RWPE2 (cell line): ENCODE measurements around the gene TMEM18.
A peak's percentile ranks its signal among the peaks of the same experiment; 100 is the strongest.

ENCODE experiments used
- ATAC-seq: fragments of 200-7000 bp; cut with Tn5 transposase; 3 replicates; pipeline ENCODE4 v1.9.1; 2021; ENCODE audit warnings: low read depth
- DNase-seq: peaks from one replicate; pipeline ENCODE4 v3.0.0-alpha.2; 2020; ENCODE audit warnings: low spot score
- H3K27ac ChIP-seq: fragments of 450-650 bp; 2 replicates; pipeline ENCODE4 v1.5.1; 2017; ENCODE audit warnings: mild to moderate bottlenecking; ENCODE audit not compliant: poor library complexity, severe bottlenecking
- H3K27me3 ChIP-seq: fragments of 250-450 bp; sonication (Bioruptor Pico); 2 replicates; pipeline ENCODE4 v1.5.1; 2021; ENCODE audit warnings: mild to moderate bottlenecking, moderate library complexity; ENCODE audit not compliant: insufficient read depth, poor library complexity, severe bottlenecking
- H3K36me3 ChIP-seq: fragments of 250-450 bp; sonication (Bioruptor Pico); 2 replicates; pipeline ENCODE4 v1.5.1; 2020; ENCODE audit warnings: low read depth, mild to moderate bottlenecking, moderate library complexity
- H3K4me1 ChIP-seq: fragments of 250-450 bp; sonication (Bioruptor Pico); 2 replicates; pipeline ENCODE4 v1.5.1; 2021; ENCODE audit warnings: mild to moderate bottlenecking, moderate library complexity; ENCODE audit not compliant: insufficient read depth, poor library complexity, severe bottlenecking
- H3K4me3 ChIP-seq: fragments of 250-450 bp; sonication (Bioruptor Pico); 2 replicates; pipeline ENCODE4 v1.5.1; 2021; ENCODE audit warnings: mild to moderate bottlenecking, moderate library complexity; ENCODE audit not compliant: severe bottlenecking
- H3K9me3 ChIP-seq: fragments of 250-450 bp; sonication (Bioruptor Pico); 2 replicates; pipeline ENCODE4 v1.5.1; 2021; ENCODE audit warnings: mild to moderate bottlenecking, moderate library complexity; ENCODE audit not compliant: severe bottlenecking
- CTCF ChIP-seq: fragments of 450-650 bp; IDR thresholded peaks from one replicate; pipeline ENCODE4 v1.5.1; 2017; ENCODE audit warnings: mild to moderate bottlenecking, moderate library complexity; ENCODE audit not compliant: poor library complexity, severe bottlenecking

The TMEM18 gene

GRCh38 chr2:719734-720133 is 42.5 kb upstream of the TMEM18 start:
- Histone ChIP-seq H3K27me3 (no peaks in the 10 kb centered on the region), H3K4me3 (no peak overlapping the region), H3K4me1 (no peaks in the 10 kb centered on the region), H3K36me3 (no peaks in the 10 kb centered on the region), H3K9me3 (no peaks in the 10 kb centered on the region), H3K27ac (no peak overlapping the region)
- no peak for DNase-seq
- no peak for ATAC-seq
- TF ChIP-seq CTCF: no peak

- Histone ChIP-seq H3K27me3 (no peaks in the 10 kb centered on the region), H3K4me1 (no peaks in the 10 kb centered on the region), H3K9me3 (no peaks in the 10 kb centered on the region), H3K36me3 (no peaks in the 10 kb centered on the region), H3K4me3 (no peak overlapping the region), H3K27ac (no peak overlapping the region)
- ATAC-seq (no peak), DNase-seq (no peak)
- no peak for TF ChIP-seq CTCF
Measured at GRCh38 chr2:719191-719590, 42.0 kb upstream of the TMEM18 start.

- H3K27me3 ChIP-seq: peaks cover 4% of the 10 kb centered on the region
- DNase-seq: no peak
- ATAC-seq: no peak
- H3K27ac ChIP-seq: no peak overlapping the region
- no peak for TF ChIP-seq CTCF
- H3K36me3 ChIP-seq: no peaks in the 10 kb centered on the region
- no peak overlapping the region for H3K4me3 ChIP-seq
- H3K4me1 ChIP-seq: no peaks in the 10 kb centered on the region
- H3K9me3 ChIP-seq: no peaks in the 10 kb centered on the region
Measured at GRCh38 chr2:717661-718060, 40.5 kb upstream of the TMEM18 start.

- DNase-seq (no peak), ATAC-seq (no peak)
- H3K27me3 ChIP-seq: peaks cover 19% of the 10 kb centered on the region
- no peak overlapping the region for H3K27ac ChIP-seq
- no peak overlapping the region for H3K4me3 ChIP-seq
- H3K4me1 ChIP-seq: no peaks in the 10 kb centered on the region
- no peaks in the 10 kb centered on the region for H3K36me3 ChIP-seq
- peak; percentile 54 for TF ChIP-seq CTCF
- no peaks in the 10 kb centered on the region for H3K9me3 ChIP-seq
Measured at GRCh38 chr2:715854-716560, 38.8 kb upstream of the TMEM18 start.

- no peaks in the 10 kb centered on the region for H3K9me3 ChIP-seq
- TF ChIP-seq CTCF: no peak
- H3K4me1 ChIP-seq: no peaks in the 10 kb centered on the region
- peaks cover 23% of the 10 kb centered on the region for H3K27me3 ChIP-seq
- ATAC-seq (no peak), DNase-seq (no peak)
- H3K4me3 ChIP-seq: no peak overlapping the region
- H3K36me3 ChIP-seq: no peaks in the 10 kb centered on the region
- H3K27ac ChIP-seq: no peak overlapping the region
Measured at GRCh38 chr2:715038-715437, 37.8 kb upstream of the TMEM18 start.
